Kidney tubule cell (primary cell): Measurements from ENCODE around the gene PKM.

ENCODE experiments used
- DNase-seq: peaks from one replicate; pipeline ENCODE4 v3.0.0-alpha.2; 2018; ENCODE audit warnings: low spot score

Gene PKM

DNA sequence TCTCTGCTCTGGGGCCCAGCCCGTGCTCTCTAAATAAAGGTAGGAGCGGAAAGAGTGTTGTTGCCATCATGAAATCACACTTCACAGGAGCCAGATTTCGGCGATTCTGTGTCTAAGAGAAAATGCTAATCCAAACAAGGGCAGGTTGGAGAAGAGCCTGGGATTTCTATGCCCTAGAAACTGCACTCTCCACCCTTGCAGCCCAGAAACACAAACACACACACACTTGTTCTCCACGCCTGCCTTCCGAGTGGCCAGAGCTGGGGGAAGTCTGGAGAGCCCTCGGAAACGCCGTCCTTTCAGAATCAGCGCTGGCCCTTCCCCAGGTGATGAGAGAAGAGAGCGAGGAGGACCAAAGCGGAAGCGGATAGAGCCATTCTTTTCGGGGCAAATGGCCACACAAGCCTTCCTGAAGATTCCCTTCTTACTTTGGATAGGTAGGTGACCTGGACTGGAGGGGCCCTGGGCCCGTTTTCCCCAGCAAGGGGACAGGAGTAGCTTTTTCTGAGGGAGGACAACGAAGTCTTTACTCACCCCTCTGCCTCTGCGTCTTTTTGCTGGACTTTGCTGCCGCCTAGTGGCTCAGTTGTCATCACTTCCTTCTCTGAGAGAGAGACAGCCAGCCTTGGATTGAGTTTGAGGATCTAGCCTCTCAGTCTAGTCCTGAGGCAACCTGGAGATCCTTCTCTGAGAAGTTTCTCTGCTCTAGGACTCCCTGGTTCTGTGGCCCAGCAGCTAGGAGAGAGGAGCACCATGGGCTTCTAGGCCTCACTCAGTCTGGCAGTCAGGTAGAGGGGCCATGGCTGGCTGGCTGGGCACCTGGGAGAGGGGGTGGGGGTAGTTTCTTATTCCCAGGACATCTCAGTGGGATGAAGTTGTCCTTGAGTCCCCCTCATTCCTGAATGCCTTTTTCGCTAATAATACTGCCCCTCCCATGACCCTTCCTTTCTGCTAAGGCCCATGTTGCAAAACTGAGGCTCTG lies 75.1 kb downstream of the PKM start:
- peak; percentile 84 for DNase-seq

GRCh38 chr15:72155003-72155621 lies 75.9 kb downstream of the PKM start:
- peak; percentile 94 for DNase-seq

- DNase-seq: no peak
Observed at GRCh38 chr15:72154316-72154715, 76.7 kb downstream of the PKM start.

DNA sequence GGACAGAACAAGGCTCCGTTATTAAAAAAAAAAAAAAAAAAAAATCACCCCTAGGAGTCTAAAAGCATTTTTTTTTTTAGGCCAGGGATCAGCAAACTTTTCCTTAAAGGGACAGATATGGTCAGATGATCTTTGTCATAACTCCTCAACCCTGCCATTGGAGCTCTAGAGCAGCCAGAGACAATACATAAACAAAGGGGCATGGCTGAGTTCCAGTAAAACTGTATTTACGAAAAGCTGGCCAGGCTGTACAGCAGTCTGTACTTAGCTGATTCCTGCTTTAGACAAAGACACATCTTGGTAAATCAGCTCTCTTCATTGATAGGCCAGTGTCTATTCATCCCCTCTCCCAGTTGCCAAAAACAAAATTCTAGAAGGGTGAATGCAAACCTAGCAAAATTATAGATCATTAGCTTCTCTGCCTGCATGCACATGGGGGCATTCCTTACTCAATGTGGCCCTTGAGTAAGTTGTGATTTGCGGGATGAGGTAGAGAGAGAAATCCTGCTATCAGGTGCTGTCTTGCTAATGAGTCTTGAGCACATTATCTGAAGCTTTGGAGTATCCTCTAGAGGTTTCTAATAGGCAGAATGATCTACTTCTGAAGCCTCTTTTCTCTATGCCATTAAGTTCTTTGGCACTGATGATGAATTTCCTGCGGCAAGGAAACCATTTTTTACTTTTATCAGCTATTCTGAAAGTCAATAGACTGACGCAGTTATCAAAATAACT lies 77.6 kb downstream of the PKM start:
- no peak for DNase-seq
